CD4-positive, alpha-beta T cell (primary cell): ENCODE data around the gene TMEM87B. TPM values are rescaled to one million over a fixed set of nuclear protein-coding genes. Genes with fewer than 3 reads are reported as not detected.

Experiments
- ATAC-seq: fragments of 200-7000 bp; cut with Tn5 transposase; one replicate; pipeline ENCODE4 v1.10.0; 2022; ENCODE audit warnings: mild to moderate bottlenecking; ENCODE audit not compliant: poor library complexity
- CTCF ChIA-PET: fragments of 350-600 bp; sonication (Branson Sonifier 250); formaldehyde crosslinking; loops from one replicate; lab custom pipeline; 2021; ENCODE audit warnings: antibody characterized with exemption, inconsistent platforms; lab: Charles Lee
- POLR2A ChIA-PET: fragments of 350-600 bp; sonication (Branson Sonifier 250); formaldehyde crosslinking; loops from one replicate; lab custom pipeline; 2021; ENCODE audit warnings: antibody characterized with exemption, inconsistent platforms; lab: Charles Lee
- DNase-seq, 14 experiments: peaks; one replicate each; pipeline ENCODE4 v3.0.0-alpha.2; 2013 to 2020; ENCODE audit warnings: mixed read lengths in 2 of 14
- H3K27ac ChIP-seq, 2 donors: one replicate each; pipeline versions ENCODE4 v1.5.1 to v1.7.0; 2013; ENCODE audit warnings: low read length in 2 of 2, low read depth in 1 of 2, mild to moderate bottlenecking in 1 of 2
- H3K27me3 ChIP-seq, 2 experiments: 1 replicate in 1 of 2; 2 replicates in 1 of 2; pipeline versions ENCODE4 v1.6.1 to v1.7.0; 2013; ENCODE audit warnings: low read length in 2 of 2, control low read depth in 1 of 2, mild to moderate bottlenecking in 1 of 2, moderate library complexity in 1 of 2; ENCODE audit not compliant: insufficient read depth in 2 of 2, control insufficient read depth in 1 of 2
- H3K36me3 ChIP-seq: one replicate; pipeline ENCODE4 v1.6.1; 2013; ENCODE audit warnings: low read length, control low read depth; ENCODE audit not compliant: insufficient read depth
- H3K4me1 ChIP-seq: one replicate; pipeline ENCODE4 v1.6.1; 2013; ENCODE audit warnings: low read length, control low read depth; ENCODE audit not compliant: insufficient read depth
- H3K4me3 ChIP-seq: one replicate; pipeline ENCODE4 v1.5.1; 2013; ENCODE audit warnings: mild to moderate bottlenecking, low read length, moderate library complexity
- H3K9me3 ChIP-seq, 2 experiments: 1 replicate in 1 of 2; 2 replicates in 1 of 2; pipeline versions ENCODE4 v1.6.1 to v1.7.0; 2013; ENCODE audit warnings: low read length in 2 of 2, mild to moderate bottlenecking in 2 of 2, control low read depth in 1 of 2, moderate library complexity in 1 of 2; ENCODE audit not compliant: control insufficient read depth in 1 of 2, insufficient read depth in 1 of 2
- H3K27ac Mint-ChIP-seq: one replicate; pipeline ENCODE4 v1.8.0; 2020; ENCODE audit warnings: mixed read lengths
- H3K27me3 Mint-ChIP-seq: one replicate; pipeline ENCODE4 v1.8.0; 2021; ENCODE audit warnings: mixed read lengths
- H3K36me3 Mint-ChIP-seq: one replicate; pipeline ENCODE4 v1.8.0; 2021; ENCODE audit warnings: low read depth, mixed read lengths
- H3K4me1 Mint-ChIP-seq: one replicate; pipeline ENCODE4 v1.8.0; 2021; ENCODE audit warnings: low read depth, mixed read lengths
- H3K4me3 Mint-ChIP-seq: one replicate; pipeline ENCODE4 v1.8.0; 2020; ENCODE audit warnings: mild to moderate bottlenecking, mixed read lengths
- H3K9me3 Mint-ChIP-seq: one replicate; pipeline ENCODE4 v1.8.0; 2020; ENCODE audit warnings: mixed read lengths
- intact Hi-C, 2 experiments: fragments of 100-400 bp; cut with DNase I in 1 of 2; cut with micrococcal nuclease in 1 of 2; formaldehyde crosslinking; loops; one replicate each; pipeline versions ENCODE4 v1.15.1 to v1.9.0; 2023 to 2025; cut with DNase I, micrococcal nuclease
- total RNA-seq, 174 experiments: library from RNA in 2 of 174; stranded (reverse) in 2 of 174; gene quantifications; one replicate each; pipeline ENCODE4 v1.2.3 and lab custom pipeline; 2021 to 2026
- TF ChIP-seq, protein P1 (sequence below): fragments of 200-600 bp; IDR thresholded peaks from one replicate; pipeline ENCODE4 v1.8.0; 2022; ENCODE audit warnings: antibody characterized with exemption, mild to moderate bottlenecking

TMEM87B gene
- total RNA-seq, 2 experiments from 2014 or later, result 8.9 to 12.1 TPM

DNA sequence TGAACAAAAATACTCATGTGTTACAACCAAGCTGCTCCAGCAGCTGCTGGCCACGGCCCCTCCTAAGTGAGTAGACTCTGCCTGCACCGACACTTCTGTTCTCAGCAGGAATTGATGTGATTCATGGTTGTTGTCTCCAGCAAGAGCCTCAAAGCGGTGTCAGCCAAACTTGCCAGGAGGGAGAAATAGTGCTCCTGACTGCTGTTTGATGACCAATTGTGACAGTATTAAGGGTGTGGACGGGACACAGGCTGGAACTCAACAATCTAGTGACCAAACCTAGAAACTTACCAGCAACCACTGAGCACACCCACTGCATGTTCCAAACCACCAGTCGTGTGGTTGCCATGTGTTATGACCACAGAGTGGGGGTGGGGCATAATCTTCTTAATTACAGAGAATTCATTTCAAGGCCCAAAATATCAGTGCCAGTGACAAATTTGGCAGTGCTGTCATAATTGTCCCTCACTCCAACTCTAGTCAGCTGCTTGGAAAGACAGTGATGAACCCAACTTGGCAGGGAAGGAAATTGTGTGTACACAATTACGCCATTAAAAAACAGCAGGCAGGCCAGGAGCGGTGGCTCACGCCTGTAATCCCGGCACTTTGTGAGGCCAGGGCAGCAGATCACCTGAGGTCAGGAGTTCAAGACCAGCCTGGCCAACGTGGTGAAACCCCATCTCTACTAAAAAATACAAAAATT is 113.5 kb downstream of the TMEM87B start:
- no peak overlapping the region for H3K27ac ChIP-seq
- H3K27me3 ChIP-seq, result no peaks in the 10 kb centered on the region
- H3K9me3 ChIP-seq, result no peaks in the 10 kb centered on the region
- intact Hi-C loops, result no loop called here
- no peaks in the 10 kb centered on the region for H3K36me3 Mint-ChIP-seq
- TF ChIP-seq, protein P1, sequence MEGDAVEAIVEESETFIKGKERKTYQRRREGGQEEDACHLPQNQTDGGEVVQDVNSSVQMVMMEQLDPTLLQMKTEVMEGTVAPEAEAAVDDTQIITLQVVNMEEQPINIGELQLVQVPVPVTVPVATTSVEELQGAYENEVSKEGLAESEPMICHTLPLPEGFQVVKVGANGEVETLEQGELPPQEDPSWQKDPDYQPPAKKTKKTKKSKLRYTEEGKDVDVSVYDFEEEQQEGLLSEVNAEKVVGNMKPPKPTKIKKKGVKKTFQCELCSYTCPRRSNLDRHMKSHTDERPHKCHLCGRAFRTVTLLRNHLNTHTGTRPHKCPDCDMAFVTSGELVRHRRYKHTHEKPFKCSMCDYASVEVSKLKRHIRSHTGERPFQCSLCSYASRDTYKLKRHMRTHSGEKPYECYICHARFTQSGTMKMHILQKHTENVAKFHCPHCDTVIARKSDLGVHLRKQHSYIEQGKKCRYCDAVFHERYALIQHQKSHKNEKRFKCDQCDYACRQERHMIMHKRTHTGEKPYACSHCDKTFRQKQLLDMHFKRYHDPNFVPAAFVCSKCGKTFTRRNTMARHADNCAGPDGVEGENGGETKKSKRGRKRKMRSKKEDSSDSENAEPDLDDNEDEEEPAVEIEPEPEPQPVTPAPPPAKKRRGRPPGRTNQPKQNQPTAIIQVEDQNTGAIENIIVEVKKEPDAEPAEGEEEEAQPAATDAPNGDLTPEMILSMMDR, result no peak
- H3K4me3 ChIP-seq, result no peak overlapping the region
- H3K4me1 ChIP-seq, result peaks cover 13% of the 10 kb centered on the region
- H3K4me3 Mint-ChIP-seq, result no peak overlapping the region
- H3K4me1 Mint-ChIP-seq, result peaks cover 27% of the 10 kb centered on the region
- H3K36me3 ChIP-seq, result no peaks in the 10 kb centered on the region
- DNase-seq (no peak), ATAC-seq (no peak)
- no peaks in the 10 kb centered on the region for H3K27me3 Mint-ChIP-seq
- POLR2A ChIA-PET, result no interaction called here
- no peaks in the 10 kb centered on the region for H3K9me3 Mint-ChIP-seq
- H3K27ac Mint-ChIP-seq, result no peak overlapping the region
- CTCF ChIA-PET, result interaction anchor here (0.9 kb wide), 1 partner anchor 47 kb away, joined by 3 read pairs; no protein-coding TSS in a partner anchor

Other genes starting within 250 kb of the TMEM87B start
- 10 to 100 TPM; 34.0 to 39.5 TPM for gene ANAPC1, start 171.1 kb upstream of the TMEM87B start, total RNA-seq
- gene MERTK, start 156.7 kb upstream of the TMEM87B start, total RNA-seq, result under 1 TPM; 0.08 to 0.19 TPM
- 10 to 100 TPM; 27.0 to 27.2 TPM for gene FBLN7, start 83.1 kb downstream of the TMEM87B start, total RNA-seq
- 10 to 100 TPM; 10.2 to 16.2 TPM for gene ZC3H8, start 199.8 kb downstream of the TMEM87B start, total RNA-seq
- gene ZC3H6, start 220.3 kb downstream of the TMEM87B start, total RNA-seq, result 10 to 100 TPM; 18.0 to 21.4 TPM